ENCODE results near the gene RBM25.
"Not testable (repeated sequence)": the region's sequence is repeated elsewhere in the genome, so short reads cannot be mapped to it uniquely, and the experiment has no call there.

GRCh38 chr14:73011189-73011588, 47.1 kb upstream of the RBM25 start:
- TF ChIP-seq POLR2A, CTCF (IDR thresholded peaks at IDR 0.05): not testable (repeated sequence)
